Testis (tissue), 3 donors: ENCODE results near the gene MS4A6A. TPM values are rescaled to one million over a fixed set of nuclear protein-coding genes. Genes with fewer than 3 reads are reported as not detected.
"Not testable (repeated sequence)": the region's sequence is repeated elsewhere in the genome, so short reads cannot be mapped to it uniquely, and the experiment has no call there.

Experiments used
- DNase-seq: peaks from one replicate; pipeline ENCODE4 v3.0.0-alpha.2; 2019
- H3K27ac ChIP-seq, 2 donors: fragments of 200-600 bp; sonication (generic); one replicate each; pipeline ENCODE4 v1.5.1; 2019
- H3K27me3 ChIP-seq: fragments of 200-600 bp; sonication (generic); one replicate; pipeline ENCODE4 v1.5.1; 2019
- H3K36me3 ChIP-seq: fragments of 200-600 bp; sonication (generic); one replicate; pipeline ENCODE4 v1.5.1; 2017; ENCODE audit warnings: low read depth; ENCODE audit errors: missing control alignments
- H3K4me1 ChIP-seq: fragments of 200-600 bp; sonication (generic); one replicate; pipeline ENCODE4 v1.5.1; 2019
- H3K4me3 ChIP-seq, 2 donors: fragments of 200-600 bp; sonication (generic); one replicate each; pipeline ENCODE4 v1.5.1; 2017 to 2019
- H3K9me3 ChIP-seq: fragments of 200-600 bp; sonication (generic); one replicate; pipeline ENCODE4 v1.5.1; 2017
- POLR2A ChIP-seq: fragments of 450-650 bp; IDR thresholded peaks from one replicate; pipeline ENCODE4 v1.6.1; 2017; ENCODE audit warnings: antibody characterized with exemption, mild to moderate bottlenecking, moderate library complexity
- WGBS, 2 donors: methylation state at CpG; one replicate each; pipeline ENCODE4 v1.1.5; 2018; 5-methylcytosine and 5-hydroxymethylcytosine counted together
- intact Hi-C: fragments of 100-400 bp; cut with DNase I; formaldehyde crosslinking; loops from one replicate; pipeline ENCODE4 v1.15.1; 2023; ENCODE audit warnings: low total_unique reads
- polyA plus RNA-seq: library from polyadenylated mRNA; stranded (reverse); fragments of 350-450 nt; fragmentation: Illumina TruSeq; extraction: RNeasy Lipid Tissue Mini Kit (QIAGEN cat#74804); gene quantifications from one replicate; pipeline ENCODE4 v1.2.3, GENCODE V29; 2014; ENCODE audit warnings: low read depth, low replicate concordance; ENCODE audit not compliant: insufficient read depth
- total RNA-seq, 2 donors: library from RNA; depleted of rRNA; stranded (reverse); fragments of >200 nt; gene quantifications; one replicate each; pipeline ENCODE4 v1.2.3, GENCODE V29; 2016
- TF ChIP-seq, protein P1 (sequence below), 3 experiments: fragments of 450-650 bp in 2 of 3; fragments of 200-600 bp in 1 of 3; sonication (generic) in 1 of 3; IDR thresholded peaks; one replicate each; pipeline ENCODE4 v1.5.1; 2016 to 2019; ENCODE audit warnings: antibody characterized with exemption in 3 of 3, mild to moderate bottlenecking in 2 of 3, moderate library complexity in 1 of 3

The MS4A6A gene
- total and polyA plus RNA-seq, 3 donors from 2014 or later: 6.1 to 49.5 (median 21.6) TPM

GRCh38 chr11:60208146-60208895 lies 25.4 kb upstream of the MS4A6A start:
- WGBS, 2 donors: 90 to 93% methylated on average over 4 of the region's 4 CpGs
- Histone ChIP-seq H3K4me1 (no peaks in the 10 kb centered on the region), H3K9me3 (no peaks in the 10 kb centered on the region), H3K36me3 (no peaks in the 10 kb centered on the region), H3K27ac (no peak overlapping the region), H3K27me3 (no peaks in the 10 kb centered on the region), H3K4me3 (no peak overlapping the region)
- no peak for DNase-seq
- intact Hi-C loops: no loop called here
- TF ChIP-seq POLR2A: no peak
- TF ChIP-seq, protein P1, sequence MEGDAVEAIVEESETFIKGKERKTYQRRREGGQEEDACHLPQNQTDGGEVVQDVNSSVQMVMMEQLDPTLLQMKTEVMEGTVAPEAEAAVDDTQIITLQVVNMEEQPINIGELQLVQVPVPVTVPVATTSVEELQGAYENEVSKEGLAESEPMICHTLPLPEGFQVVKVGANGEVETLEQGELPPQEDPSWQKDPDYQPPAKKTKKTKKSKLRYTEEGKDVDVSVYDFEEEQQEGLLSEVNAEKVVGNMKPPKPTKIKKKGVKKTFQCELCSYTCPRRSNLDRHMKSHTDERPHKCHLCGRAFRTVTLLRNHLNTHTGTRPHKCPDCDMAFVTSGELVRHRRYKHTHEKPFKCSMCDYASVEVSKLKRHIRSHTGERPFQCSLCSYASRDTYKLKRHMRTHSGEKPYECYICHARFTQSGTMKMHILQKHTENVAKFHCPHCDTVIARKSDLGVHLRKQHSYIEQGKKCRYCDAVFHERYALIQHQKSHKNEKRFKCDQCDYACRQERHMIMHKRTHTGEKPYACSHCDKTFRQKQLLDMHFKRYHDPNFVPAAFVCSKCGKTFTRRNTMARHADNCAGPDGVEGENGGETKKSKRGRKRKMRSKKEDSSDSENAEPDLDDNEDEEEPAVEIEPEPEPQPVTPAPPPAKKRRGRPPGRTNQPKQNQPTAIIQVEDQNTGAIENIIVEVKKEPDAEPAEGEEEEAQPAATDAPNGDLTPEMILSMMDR (IDR thresholded peaks at IDR 0.05): no peak

GRCh38 chr11:60206616-60207015 lies 23.7 kb upstream of the MS4A6A start:
- WGBS, 2 donors: 100% methylated on average over 1 of the region's 1 CpG
- H3K27ac ChIP-seq: no peak overlapping the region
- intact Hi-C loops: no loop called here
- no peaks in the 10 kb centered on the region for H3K36me3 ChIP-seq
- H3K27me3 ChIP-seq: no peaks in the 10 kb centered on the region
- TF ChIP-seq POLR2A: no peak
- TF ChIP-seq, protein P1 (IDR thresholded peaks at IDR 0.05): no peak
- H3K4me3 ChIP-seq: no peak overlapping the region
- no peak for DNase-seq
- H3K4me1 ChIP-seq: no peaks in the 10 kb centered on the region
- no peaks in the 10 kb centered on the region for H3K9me3 ChIP-seq

- intact Hi-C loops: no loop called here
- no peaks in the 10 kb centered on the region for H3K27me3 ChIP-seq
- TF ChIP-seq, protein P1 (IDR thresholded peaks at IDR 0.05): no peak
- no peak for TF ChIP-seq POLR2A
- H3K4me3 ChIP-seq: no peak overlapping the region
- H3K9me3 ChIP-seq: no peaks in the 10 kb centered on the region
- H3K36me3 ChIP-seq: no peaks in the 10 kb centered on the region
- no peak for DNase-seq
- H3K4me1 ChIP-seq: no peaks in the 10 kb centered on the region
- 81 to 85% methylated on average over 4 of the region's 4 CpGs for WGBS, 2 donors
- H3K27ac ChIP-seq: no peak overlapping the region
Measured at GRCh38 chr11:60204922-60205321, 22.0 kb upstream of the MS4A6A start.

- H3K4me1 ChIP-seq, H3K36me3 ChIP-seq, H3K9me3 ChIP-seq, H3K27me3 ChIP-seq, H3K27ac ChIP-seq, H3K4me3 ChIP-seq, intact Hi-C loops, DNase-seq: not testable (repeated sequence)
- 86% methylated on average over 20 of the region's 26 CpGs; no CpG with 5 or more reads in 1 of the 2 donors for WGBS, 2 donors
Measured at GRCh38 chr11:60201334-60201733, 18.5 kb upstream of the MS4A6A start.

GRCh38 chr11:60197442-60197841 lies 14.6 kb upstream of the MS4A6A start:
- Histone ChIP-seq H3K4me1 (peaks cover 13% of the 10 kb centered on the region), H3K27me3 (no peaks in the 10 kb centered on the region), H3K4me3 (no peak overlapping the region), H3K36me3 (no peaks in the 10 kb centered on the region), H3K9me3 (no peaks in the 10 kb centered on the region), H3K27ac (no peak overlapping the region)
- intact Hi-C loops: no loop called here
- DNase-seq: no peak
- TF ChIP-seq POLR2A: no peak
- TF ChIP-seq, protein P1 (IDR thresholded peaks at IDR 0.05): no peak
- WGBS, 2 donors: 82 to 92% methylated on average over 1 of the region's 1 CpG
